HG02852 (cell line): ENCODE results near the gene MYOZ3.

ENCODE experiments used
- ATAC-seq: cut with Tn5 transposase; IDR thresholded peaks from one replicate; pipeline ENCODE4 v1.9.1; 2021; ENCODE audit warnings: mild to moderate bottlenecking, moderate library complexity; ENCODE audit not compliant: unreplicated experiment

Gene MYOZ3

DNA sequence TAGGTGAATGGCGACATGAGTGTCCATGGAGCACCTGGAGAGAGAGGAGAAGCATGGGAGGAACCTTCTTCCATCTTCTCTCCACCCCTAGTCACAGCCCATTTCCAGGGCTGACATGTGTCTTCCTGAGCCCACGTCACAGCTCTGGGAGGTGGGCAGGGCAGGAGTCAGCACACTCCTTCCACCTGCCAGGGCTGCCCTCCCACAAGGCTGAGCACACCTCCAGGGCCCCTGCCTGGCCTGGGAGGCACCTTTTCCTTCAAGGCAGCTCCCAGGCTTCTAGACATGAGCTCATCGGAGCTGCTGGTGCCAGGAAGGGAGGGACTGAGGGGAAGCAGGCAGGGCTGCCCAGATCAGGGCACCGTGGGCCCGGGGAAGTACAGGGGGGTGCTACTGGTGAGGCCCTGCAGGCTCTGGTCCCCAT lies 34.2 kb upstream of the MYOZ3 start:
- ATAC-seq: no peak

DNA sequence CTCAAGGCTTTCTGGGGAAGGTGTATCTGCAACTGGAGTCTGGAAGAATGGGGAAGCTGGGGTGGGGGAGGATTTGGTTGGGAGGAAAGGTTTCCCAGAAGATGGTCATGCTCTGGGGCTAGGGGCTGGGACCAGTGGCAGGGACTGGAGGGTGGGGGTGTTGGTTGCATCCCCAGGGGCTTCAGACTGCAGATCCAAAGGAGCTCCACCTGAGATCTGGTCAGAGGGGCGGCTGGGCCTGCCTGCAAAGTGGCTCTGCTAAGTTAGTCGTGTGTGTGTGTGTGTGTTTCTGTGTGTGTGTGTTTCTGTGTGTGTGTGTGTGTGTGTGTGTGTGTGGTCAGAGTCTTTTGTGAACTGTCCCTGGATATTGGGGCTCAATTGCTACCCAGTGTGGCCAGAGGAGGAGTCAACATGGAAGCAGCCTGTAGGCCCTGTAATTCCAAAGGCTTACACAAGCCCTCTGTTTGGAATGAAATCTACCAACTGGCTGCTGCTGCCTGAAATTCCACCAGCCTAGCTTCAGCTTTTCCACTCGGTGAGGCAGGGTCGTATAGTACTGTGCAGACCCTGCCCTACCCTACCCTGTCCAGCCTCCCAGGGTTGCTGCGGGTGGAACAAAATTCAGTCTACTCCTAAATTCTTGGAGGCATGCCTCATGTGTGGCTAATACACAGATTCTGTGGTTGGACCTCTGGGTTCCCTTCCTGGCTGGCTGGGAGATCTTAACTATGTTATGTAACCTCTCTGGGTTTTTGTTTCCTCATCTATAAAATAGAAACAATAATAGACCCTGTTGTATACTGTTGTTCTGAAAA lies 33.1 kb upstream of the MYOZ3 start:
- no peak for ATAC-seq

GRCh38 chr5:150628936-150629485 lies 32.0 kb upstream of the MYOZ3 start:
- no peak for ATAC-seq

DNA sequence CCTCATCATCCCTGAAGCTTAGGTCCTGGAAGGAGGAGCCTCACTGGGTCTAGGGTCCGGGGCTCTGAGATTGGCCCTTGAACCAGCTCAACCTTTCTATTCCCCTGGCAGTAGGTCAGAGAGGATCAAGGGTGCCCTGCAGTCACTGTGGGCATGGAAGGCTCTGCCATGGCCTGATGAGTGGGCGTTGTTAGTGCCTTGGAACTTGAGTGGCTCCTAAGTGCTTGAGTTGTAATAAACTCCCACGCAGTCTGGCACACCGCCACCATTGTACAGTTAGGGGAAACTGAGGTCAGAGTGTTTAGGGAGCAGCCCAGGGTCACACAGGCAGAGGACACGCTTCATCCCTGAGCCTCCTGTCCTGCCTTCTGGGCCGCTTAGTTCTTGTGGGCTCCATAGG lies 31.0 kb upstream of the MYOZ3 start:
- no peak for ATAC-seq

DNA sequence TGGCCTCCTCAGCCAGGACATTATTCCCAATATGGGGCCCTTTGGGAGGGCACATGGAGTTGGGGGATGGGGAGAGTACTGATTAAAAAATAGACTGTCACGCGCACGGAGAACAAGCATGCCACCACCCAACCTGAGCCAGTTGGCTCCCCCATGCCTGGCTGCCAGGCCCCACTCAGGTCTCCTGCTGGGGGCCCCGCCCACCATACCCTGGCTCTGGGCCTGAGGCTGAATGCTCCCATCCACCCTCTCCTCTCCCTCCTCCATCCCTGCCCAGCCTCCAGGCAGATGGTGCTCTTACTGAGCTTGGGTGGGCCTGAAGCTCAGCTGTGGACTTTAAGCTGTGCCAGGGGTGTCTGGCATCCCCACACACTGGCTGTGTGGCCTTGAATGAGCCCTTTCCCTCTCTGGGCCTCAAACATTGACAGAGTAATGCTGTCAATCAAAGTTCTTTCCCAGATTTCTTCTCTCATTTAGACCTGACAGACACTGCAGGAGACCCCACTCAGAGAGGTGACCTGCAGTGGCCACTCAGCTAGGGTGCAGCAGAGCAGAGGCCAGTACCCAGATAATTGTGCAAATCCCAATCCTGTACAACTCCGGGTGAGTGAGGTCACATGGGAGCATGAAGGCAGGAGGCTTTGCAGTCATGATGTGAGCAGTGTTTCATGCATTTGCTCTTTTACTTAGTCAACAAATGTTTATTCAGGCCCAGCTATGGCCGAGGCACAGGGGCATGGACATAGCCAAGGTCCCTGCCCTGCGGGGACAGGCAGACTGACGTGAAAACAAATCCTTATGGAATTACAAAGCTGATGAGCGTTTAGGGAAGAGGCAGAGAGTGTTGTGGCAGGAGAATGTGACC lies 30.4 kb upstream of the MYOZ3 start:
- ATAC-seq: no peak

- no peak for ATAC-seq
Observed at GRCh38 chr5:150631326-150631701, 29.7 kb upstream of the MYOZ3 start.

DNA sequence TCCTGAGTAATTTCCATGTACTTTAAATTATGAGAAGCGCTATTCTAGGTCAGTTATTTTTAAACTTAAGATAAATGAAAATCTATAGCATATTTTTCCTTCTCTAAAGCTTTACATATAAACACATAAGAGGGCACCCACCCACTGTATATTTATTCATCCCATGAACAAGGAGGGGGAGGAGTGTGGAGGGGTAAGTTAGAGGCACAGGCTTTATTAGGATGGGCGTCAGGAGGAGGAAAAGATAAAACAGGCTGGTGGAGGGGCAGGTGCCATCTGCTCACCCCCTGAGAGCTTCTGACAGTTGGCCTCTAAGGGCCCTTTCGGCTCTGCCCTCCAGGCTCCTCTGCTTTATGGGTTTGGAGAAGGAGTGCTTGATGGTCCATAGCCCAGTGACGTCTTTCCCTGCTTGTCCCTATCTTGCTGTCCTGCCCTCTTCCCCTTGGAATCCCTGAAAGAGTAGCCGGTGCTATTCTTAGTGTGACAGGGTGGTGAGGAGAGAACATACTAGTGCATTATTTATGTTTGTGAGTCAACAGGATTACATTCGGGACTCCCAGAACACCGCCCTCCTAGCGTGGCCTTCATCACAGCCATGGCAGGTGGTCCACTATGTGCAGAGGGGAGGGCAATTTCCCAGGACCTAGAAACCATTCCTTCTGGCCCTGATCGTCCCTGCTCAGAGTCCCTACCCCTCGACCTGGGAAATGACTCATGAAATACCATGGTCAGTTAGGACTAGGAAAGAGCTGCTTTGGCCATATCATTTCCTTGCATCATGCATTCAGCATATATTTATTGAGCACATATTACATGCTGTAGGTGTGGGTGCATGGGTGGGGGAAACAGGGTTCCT lies 28.5 kb upstream of the MYOZ3 start:
- no peak for ATAC-seq

DNA sequence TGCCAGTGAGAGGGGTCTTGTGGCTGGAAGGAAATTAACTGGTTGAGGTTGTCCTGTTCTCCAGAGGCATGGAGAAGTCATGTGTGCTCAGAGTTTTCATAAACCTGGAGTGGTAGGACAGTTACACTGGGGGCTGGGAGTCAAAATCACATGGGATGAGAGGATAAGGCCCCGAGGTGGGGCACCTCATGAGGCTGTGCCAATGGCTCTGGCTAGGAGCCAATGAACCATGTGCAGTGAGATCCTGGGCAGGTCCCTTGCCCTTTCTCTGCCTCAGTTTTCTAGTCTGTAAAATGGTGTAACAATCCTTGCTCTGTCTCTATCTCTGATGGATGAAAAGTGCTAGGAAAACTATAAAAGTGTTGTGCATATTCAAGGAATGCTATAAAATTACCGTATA lies 27.6 kb upstream of the MYOZ3 start:
- ATAC-seq: no peak

- ATAC-seq: no peak
Observed at GRCh38 chr5:150636391-150637244, 24.4 kb upstream of the MYOZ3 start.

DNA sequence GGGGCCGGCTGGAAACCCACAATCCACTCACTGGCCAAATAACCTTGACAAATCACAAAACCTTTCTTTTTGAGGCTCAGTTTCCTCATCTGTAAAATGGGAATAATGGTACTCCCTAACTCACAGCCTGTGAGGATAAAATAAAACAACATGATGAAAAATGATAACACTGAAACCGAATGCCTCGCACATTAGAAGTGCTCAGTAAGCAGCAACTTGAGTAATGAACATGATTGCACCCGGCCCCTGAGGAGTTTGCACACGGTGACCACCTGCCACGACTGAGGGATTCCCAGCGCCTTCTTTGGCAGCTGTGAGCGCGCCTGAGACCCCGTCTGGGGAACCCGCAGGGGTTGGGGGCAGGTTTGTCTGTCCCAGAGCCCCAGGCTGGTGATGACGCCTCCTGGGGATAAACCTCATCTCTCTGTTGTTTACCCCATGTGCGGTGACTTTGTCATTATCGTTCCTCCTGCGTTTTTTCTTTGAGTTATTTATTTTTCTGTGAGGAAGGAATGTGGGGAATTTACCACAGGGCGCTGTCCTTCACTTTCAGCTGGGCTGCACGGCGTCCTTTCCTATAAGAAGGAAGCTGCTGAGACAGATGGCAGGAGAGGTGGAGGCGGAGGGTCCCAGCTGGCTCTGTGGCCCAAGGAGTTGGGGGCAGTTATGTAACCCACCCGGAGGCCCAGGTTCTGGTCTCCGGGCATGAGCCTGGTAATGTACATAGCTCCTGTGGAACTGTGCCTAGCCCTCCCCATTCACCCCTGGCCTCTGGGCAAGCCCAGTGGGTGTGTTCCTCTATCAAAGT lies 23.6 kb upstream of the MYOZ3 start:
- no peak for ATAC-seq

DNA sequence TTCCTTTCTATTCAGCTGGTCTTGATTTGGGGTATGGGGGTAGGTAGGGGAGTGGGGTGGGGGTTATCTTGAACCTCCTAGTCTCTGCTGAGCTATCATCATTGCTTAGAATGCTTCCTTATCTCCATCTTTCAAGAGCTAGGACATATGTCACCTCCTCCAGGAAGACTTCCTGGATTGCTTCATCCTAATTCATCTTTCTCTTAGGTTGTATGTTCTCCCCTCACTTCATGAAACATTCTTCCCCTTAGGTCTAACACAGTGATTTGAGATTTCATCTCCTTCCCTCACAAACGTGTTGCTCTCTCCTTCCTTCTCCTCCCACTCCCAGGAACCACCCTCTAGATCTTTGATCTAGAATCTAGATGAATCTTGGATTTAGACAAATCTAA lies 23.0 kb upstream of the MYOZ3 start:
- ATAC-seq: no peak

- no peak for ATAC-seq
Observed at GRCh38 chr5:150638488-150639376, 22.3 kb upstream of the MYOZ3 start.

GRCh38 chr5:150639377-150639692 lies 21.7 kb upstream of the MYOZ3 start:
- ATAC-seq: no peak

- no peak for ATAC-seq
Observed at GRCh38 chr5:150639751-150640150, 21.3 kb upstream of the MYOZ3 start.

DNA sequence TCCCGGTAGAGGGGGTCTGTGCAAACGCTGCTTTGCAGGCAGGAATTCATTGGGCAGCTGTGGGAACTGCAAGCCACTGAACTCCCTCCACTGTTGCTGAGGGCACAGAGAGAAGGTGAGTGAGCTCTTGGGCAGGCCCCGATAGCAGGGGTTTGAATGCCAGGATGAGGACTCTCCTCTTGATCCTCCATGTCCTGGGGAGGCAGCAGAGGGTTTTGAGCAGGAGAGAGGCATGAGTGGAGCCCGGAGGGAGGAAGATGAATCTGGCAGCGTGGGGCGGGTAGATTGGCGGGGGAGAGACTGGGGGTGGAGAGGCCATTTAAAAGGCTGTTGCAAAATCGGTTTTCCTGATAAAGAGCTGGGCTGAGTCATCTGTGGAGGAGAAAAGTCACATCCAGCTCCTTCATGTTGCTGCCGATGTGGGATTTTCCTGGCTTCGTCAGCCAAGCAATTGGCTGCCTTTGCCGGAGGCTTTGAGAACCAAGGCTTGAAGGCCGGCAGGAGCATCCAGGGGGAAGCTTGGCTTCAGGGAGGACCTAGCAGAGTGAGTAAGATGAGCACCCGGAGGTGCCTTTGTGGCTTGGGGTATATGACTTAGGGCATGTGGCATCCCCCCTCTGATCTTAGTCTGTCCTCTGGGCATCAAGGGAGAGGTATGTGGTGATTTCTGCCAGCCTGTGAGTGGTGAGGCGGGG lies 20.6 kb upstream of the MYOZ3 start, which contains the start of gene SYNPO:
TSS of gene SYNPO (plus strand) at position 350 of the 695 bp plus-strand sequence. CDS start 7,616 bp downstream, outside the sequence.
- ATAC-seq: no peak

DNA sequence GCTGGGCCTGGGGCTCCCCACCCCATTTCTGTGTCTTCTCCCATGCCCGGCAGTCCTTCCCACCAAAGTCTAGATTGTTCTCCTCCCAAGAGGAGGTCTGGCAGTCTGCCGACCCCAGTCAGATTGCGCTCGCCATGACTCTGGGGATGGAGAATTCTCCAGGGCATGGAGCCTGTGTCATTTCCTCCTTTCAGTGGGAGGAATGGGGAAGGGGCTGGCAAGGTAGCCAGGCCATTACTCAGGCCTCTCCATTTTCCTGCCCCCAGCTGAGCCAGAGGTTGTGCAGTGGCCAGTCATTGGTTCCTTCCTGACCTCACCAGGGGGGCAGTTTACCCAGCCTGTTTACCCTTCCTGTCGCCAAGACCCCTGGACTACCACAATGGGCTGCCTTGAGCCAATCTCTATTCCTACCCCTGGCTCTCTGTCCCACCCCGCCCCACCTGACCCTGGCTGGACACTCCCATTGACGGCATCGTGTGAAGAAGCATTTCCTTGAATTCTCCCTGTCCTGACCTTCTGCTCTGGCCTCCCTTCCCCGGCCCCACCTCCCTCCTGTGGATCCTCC lies 20.0 kb upstream of the MYOZ3 start:
- ATAC-seq: no peak

GRCh38 chr5:150641824-150642566 lies 19.1 kb upstream of the MYOZ3 start:
- no peak for ATAC-seq
